Endometrium (tissue), 2 donors: ENCODE measurements around the gene RINT1.
"Not testable (repeated sequence)": the region's sequence is repeated elsewhere in the genome, so short reads cannot be mapped to it uniquely, and the experiment has no call there.

Experiments used
- FAIRE-seq: peaks from 2 replicates; lab custom pipeline; 2012; peaks lifted over from hg19 to GRCh38; lab: Jason Lieb, UNC
- donor health status: control.
- donor health status: control.

RINT1 gene

DNA sequence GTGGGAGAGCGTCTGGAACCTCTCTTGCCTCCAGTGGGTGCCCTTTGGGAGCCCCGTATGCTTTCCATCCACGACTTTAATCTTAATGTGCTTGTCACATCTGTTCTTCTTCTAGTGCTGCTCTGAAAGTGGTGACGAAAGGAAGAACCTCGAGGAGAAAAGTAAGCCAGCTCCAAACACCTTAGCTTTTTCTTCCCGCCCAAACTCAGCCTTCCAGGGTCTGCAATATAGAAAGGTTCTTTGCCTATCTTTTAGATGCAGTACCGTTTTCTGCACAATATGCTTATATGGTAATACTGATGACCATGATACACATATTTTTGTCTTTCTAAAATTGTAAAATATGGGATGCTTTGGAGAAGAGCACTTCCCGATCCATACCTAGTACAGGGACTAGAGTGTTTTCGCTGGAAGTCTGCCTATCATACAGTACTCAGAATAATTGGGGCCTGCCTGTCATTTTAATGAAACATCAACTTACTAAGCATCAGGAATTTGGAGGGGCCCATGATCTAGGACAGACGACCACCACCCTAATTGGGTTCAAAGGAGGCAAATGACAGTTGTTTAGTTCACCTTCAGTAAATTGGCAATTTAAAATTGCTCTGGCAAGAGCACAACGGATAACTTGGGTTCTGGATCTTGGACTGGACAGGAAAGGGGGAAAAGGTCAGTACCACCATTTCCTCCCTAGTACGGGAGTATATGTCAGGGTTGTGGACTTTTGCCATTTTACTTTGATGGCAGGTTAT lies 884 bp downstream of the RINT1 start:
- no peak for FAIRE-seq

DNA sequence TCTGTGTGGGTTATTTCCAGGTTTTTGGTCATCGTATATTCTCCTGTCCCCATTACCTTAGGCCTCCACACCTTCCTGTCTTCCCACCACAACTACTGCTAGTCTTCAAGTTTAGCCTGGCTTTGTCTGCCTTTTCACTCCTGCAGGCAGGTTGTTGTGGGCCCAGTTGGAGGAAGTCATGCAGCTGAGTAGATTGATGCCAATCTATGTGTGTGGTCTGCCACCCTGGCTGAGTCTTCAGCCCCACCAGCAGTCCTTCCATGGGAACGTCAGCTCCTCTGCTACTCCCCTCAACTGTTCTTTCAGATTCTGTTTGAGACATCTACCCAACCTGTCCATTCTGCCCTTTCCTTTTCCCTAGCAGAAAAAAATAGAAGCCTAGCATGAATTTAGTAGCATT lies 6.3 kb downstream of the RINT1 start:
- no peak for FAIRE-seq

DNA sequence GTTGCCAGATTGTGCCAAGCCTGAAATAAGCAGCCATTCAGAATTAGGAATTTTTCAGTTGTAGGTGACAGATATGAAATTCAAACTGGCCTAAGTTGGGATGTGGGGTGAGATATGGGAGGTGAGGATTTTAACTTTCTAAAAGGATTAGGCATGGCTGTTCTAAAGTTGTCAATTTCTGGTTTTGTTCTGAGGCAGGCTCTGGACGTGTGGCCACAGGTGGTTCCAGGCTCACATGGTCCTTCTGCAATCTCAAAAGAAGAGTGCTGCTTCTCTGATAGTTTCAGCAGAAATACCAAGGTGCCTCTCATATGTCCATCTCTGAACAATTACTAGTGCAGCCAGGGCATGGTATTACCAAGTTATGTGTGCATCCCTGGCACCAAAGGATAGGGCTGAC lies 27.9 kb downstream of the RINT1 start:
- FAIRE-seq = no peak

DNA sequence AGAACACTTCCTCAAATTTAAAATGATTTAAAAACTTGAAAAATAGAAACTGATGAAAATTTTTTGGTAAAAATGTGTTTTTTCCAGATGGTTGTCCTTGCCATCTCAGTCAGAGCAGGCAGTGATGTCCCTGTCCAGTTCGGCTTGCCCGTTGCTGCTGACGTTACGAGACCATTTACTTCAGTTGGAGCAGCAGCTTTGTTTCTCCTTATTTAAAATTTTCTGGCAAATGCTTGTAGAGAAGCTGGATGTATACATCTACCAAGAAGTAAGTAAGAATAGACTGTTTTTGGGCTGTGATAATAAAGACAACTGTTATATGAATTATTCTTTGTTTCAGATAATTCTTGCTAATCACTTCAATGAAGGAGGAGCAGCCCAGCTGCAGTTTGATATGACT lies 33.2 kb downstream of the RINT1 start:
- no peak for FAIRE-seq

DNA sequence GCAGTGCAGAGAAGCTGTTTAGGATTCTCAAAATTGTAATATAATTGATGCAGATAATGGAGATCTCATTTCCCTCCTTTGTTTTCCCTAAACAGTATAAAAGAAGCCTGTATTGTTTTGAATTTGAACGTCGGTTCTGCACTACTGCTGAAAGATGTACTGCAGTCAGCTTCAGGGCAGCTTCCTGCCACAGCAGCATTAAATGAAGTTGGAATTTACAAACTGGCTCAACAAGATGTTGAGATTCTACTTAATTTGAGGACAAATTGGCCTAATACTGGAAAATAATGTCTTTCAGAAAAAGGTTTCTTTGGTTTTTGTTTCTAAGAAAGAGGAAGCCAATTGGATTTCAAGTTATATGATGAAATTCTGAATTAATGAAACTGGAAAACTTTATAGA lies 35.0 kb downstream of the RINT1 start:
- FAIRE-seq = no peak

DNA sequence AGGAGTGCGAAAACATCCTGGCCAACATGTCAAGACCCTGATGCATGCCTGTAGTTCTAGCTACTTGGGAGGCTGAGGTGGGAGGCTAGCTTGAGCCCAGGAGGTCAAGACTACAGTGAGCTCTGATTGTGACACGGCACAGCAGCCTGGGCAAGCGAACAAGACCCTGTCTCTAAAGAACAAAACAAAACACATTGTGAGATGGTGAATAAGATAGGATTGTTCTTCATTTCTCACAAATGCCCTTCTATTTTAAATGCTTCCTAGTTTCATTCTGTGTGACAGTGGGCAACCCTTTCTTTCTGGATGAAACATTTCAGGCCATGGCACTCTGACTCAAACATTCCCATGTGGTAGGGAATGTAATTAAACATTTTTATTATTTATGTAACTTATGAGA lies 35.8 kb downstream of the RINT1 start:
- no peak for FAIRE-seq

DNA sequence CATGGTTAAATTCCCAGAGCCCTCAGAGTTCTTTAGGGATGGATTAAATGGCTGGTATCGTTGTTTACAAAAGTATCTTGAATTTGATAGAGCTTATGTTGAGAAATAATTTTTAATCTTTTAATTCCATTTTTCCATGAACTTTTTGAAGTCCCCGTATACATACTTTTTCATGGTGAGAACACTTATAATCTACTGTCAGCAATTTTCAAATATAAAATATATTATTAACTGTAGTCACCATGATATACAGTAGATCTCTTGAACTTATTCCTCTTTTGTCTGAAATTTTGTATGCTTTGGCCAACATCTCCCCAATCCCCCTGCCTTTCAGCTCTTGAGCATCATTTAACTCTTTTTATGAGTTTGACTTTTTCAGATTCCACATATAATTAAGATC lies 39.9 kb downstream of the RINT1 start:
- no peak for FAIRE-seq

DNA sequence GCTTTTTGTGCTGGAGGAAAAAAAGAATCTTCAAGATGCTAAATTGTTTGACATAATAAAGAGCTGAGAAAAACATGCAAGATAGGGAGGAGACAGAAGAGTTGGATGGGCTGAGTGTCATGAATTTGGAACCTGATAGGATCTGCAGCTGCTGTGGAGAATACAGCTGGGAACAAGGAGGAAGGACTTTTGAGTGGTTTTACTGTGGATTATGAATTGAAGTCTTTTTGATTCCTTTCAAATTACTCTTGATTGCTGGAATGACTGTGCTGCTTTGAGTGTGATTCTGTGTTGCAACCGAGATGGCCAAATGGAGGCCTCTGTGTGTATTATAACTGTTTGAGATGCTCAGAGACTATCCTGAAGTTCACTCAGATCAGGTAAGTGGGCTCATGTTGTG lies 45.2 kb downstream of the RINT1 start:
- FAIRE-seq = no peak

DNA sequence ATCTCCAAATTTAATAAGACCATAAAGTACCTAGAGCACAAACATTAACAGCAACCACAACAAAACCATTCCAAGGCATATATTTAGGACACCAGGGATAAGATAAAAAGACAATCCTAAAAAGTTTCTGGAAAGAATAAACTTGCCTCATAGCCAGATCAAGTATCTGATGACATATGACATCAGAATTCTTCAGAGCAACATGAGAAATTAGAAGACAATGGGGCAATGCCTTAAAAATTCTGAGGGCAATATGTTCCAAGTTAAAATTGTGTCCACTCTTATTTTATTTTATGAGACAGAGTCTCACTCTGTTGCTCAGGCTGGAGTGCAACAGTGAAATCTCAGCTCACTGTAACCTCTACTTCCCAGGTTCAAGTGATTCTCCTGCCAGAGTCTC lies 46.5 kb downstream of the RINT1 start:
- FAIRE-seq = no peak

DNA sequence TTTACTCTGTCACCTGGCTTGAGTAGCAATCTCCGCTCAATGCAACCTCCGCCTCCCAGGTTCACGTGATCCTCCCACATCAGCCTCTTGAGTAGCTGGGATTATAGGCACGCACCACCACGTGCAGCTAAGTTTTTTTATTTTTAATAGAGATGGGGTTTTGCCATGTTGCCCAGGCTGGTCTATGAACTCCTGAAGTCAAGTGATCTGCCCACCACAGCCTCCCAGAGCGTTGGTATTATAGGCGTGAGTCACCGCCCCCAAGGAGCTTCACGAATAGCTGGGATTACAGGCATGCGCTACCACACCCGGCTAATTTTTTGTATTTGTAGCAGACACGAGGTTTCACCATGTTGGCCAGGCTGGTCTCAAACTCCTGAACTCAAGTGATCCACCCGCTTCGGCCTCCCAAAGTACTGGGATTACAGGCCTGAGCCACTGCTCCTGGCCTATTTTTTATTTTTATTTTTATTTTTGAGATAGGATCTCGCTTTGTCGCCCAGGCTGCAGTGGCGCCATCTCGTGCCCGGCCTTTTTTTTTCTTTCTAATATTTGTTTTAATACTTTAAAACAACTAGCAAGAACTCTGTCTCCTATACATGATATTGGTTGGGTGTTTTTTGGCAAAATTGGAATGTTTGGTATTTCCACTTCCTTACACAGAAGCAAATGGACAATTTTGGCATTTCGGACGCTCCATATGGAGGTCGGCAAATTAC lies 48.2 kb downstream of the RINT1 start:
- no peak for FAIRE-seq

DNA sequence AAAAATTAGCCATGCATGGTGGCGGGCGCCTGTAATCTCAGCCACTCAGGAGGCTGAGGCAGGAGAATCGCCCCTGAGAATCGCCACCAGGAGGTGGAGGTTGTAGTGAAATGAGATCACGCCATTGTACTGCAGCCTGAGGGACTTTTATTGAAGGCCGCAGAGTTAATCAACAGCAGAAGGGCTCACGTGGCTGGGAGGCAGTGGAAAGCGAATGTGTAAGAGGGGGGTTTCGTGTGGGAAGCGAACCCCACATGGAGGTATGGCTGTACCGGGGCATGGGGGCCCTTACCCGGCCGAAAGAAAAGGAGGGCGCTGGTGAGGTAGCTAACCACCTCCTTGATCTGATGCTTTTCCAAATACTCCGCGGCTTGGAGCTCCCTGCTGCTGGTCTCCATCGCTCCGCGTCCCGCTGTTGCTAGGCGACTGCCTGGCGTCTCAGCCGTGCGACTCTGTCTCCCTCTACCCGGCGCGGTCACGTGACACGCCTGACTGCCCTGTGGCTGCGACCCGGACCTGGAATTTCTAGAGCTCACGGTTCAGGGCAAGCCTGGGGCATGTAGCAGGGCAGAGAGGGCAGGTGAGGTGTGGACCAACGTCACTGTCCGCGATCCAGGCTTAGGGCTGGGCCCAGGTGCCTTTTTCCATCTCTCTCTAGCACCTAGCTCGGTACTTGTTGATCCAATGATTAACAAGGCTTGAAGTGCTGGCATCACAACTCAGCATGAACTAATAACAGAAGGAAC lies 49.2 kb downstream of the RINT1 start, which contains the start of gene EFCAB10:
EFCAB10 (minus strand) TSS at position 428 of the 746 bp plus-strand sequence; CDS start at position 398, 30 bp downstream.
- FAIRE-seq = no peak

DNA sequence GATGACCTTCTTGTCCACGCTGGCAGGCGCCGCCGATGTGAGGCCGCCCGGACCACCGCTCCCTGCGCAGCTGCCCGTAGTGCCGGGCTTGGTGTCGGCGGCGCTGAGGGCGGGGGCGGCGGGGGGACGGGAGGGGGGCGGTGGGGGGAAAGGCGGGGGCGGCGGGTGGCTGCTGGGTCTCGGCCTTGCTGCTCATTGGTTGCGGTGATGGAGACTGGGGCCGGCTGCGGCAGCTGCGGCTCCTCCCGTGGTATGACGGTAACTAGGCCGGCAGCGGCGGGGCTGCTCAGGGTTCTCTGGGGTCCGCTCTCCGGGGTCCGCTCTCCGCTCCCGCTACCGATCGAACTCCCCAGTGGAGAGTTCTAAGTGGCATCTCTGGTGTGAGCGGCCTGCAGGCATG lies 51.1 kb downstream of the RINT1 start:
- no peak for FAIRE-seq

DNA sequence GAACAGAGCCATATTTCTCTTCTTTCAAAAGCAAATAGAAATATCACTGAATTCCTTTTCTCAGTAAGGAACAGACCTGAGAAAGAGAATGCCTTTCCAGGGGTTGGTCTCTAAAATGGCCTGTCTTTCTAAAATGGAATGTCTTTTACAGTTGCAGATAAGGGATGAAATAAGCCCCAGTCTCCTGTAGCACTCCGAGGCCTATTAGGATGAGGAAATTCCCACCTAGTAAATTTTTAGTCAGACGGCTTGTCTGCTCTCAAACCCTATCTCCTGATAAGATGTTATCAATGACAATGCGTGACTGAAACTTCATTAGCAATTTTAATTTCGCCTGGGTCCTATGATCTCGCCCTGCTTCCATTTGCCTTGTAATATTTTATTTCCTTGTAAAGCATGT lies 52.2 kb downstream of the RINT1 start:
- FAIRE-seq = no peak

DNA sequence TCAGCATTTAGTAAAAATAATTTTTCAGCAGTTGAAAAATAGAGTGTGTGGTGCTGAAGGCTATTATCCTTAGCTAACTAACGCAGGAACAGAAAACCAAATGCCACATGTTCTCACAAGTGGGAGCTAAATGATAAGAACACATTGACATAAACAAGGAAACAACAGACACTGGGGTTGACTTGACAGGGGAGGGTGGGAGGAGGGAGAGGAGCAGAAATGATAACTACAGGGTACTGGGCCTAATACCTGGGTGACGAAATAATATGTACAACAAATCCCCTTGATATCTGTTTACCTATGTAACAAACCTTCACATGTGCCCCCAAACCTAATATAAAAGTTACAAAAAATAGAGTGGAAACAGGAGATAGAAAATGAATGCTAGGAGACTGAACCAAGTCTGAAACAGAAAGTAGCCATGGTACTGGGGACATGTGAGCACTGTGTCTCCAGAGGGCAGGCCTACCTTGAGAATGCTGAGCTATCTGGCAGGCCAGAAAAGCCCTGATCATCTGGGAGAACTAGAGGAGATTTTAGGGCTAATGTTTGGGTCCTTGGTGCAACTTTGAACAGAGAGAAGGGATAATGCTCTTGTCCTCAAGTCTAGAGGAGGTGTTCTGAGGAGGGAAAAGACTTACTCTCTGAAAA lies 54.0 kb downstream of the RINT1 start:
- FAIRE-seq = no peak

DNA sequence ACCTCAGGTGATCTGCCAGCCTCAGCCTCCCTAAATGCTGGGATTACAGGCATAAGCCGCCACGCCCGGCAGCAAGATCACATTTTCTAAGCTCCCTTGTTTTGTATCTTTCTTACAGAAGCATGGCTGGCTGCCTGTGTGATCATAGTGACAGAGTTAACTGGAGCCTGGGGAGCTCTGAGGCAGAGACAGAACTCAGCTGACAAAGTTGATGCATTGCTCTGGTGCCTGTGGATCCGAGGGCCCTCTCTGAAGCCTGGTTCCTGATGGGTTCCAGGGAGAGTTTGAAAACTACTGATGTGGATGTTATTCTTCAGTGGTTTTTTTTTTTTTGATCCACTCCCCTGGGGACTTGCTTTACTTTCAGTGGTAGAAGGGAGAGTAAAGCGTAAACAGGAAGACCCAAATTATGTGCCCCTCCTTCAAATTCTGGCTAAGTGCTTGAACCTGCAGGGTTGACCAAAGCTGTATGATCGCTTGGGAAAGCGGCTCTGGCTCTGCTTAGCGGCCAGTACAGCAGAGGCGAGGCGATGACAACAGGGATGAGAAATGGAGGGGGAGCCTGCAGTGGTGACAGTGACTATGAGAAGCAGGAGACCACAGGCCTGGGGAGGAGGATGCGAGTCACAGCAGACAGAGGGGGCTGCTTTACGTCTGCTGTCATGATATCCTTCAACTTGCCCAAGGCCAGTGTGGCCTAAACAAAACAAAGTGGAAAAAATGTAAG lies 56.1 kb downstream of the RINT1 start:
- no peak for FAIRE-seq

DNA sequence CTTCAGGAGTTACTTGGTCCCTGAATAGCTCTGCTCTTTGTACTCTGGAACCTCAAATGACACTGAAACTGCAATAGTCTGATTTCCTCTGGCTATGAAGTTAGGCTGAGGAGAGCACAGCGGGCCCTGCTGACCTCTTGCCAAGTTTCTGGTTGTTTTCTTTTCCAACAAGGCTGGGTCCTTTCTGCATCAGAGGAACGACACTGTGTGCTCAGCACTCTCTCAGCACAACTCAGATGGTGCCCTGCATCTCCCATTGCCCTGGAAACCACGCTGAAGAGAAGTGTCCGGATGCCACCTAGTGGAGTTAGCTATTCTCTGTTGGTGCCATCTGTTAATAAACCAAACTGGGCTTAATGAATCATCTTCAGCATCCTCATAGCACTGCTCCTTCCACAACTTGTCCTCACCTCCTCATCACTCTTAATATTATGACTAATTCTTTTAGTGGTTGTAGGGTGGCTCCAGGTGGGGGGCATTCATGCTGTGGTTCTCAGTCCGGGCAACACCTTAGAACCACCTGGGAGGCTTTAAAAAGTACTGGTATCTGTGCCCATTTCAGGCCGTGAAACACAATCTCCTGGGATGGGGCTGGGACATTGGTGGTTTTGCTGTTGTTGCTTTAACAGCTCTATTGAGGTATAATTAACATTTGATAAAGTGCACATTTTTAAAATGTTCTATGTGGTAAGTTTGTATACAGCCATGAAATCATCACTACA lies 57.5 kb downstream of the RINT1 start:
- no peak for FAIRE-seq

DNA sequence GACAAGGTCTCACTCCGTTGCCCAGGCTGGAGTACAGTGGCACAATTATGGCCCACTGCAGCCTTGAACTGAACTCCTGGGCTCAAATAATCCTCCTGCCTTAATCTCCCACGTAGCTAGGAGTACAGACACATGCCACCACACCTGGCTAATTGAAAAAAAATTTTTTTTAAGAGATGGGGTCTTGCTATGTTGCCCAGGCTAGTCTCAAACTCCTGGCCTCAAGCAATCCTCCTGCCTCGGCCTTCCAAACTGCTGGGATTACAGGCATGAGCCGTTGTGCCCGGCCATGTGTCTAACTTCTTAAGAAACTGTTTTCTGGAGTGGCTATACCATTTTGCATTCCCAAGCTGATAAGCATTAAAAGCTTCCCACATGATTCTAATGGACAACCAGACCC lies 58.8 kb downstream of the RINT1 start:
- no peak for FAIRE-seq

DNA sequence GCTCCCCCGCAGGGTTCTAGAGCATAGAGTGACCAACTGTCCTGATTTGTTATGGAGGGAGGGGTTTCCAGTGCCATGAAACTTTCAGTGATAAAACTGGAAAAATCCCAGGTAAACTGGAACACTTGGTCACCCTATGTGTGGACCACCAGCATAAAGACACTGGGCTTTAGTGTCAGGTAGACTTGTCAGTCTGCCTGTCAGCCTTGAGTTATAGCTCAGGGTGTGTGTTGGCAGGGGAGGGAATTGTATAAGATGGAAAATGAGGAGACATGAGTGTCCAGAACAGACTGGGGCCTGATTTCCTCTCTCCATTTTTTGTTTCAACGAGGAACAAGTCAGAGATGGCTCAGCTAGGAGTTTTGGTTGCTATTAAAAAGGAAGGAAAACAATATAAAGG lies 59.5 kb downstream of the RINT1 start:
- FAIRE-seq = no peak

DNA sequence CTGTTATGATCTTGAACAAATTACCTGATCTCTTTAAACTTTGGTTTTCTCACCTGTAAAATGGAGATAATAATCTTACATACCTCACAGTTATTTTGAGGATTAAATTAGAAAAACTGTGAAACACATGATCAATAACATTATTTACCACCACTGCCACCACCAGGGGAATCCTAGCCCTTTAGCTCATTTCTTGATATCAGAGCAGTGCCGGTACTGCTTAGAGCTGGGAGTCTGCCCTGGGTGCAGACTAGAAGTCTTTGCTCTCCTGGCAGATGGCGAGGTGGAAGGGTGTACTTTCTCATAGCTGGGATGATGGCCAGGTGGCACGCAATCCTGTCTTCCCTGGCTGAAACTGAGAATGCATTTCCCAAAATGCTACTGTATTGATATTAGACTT lies 62.0 kb downstream of the RINT1 start:
- FAIRE-seq = no peak

DNA sequence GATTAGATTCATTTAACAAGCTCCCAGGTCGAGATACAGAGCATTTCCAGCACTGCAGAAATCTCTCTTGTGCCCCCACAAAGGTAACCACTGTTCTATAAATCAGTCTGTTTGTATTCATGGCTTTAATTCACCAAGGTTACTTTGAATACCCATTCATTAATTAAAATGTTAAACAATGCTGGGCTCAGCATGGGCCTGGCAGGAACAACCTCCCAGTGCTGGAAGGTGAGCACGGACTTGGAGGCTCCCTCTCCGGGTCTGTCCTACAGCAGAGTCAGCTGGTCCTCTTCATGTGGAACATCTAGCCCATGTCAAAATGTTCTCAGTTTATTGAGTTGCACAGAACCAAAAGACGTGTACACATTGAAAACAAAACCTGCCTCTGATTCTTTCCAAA lies 64.9 kb downstream of the RINT1 start:
- no peak for FAIRE-seq

DNA sequence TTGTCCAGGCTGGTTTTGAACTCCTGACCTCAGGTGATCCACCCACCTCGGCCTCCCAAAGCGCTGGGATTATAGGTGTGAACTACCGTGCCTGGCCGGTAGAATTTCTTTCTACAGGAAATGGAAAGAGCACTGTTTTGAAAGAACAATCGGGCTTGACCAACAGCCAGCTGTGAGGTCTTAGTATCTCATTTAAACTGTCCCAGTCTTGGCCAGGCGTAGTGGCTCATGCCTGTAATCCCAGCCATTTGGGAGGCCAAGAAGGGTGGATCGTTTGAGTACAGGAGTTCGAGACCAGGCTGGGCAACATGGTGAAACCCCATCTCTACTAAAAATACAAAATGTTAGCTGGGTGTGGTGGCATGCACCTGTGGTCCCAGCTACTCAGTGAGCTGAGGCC lies 67.1 kb downstream of the RINT1 start:
- FAIRE-seq = not testable (repeated sequence)
